ENCODE measurements around the gene HOXC10. TPM values are rescaled to one million over a fixed set of nuclear protein-coding genes. Genes with fewer than 3 reads are reported as not detected.

HOXC10 gene
- total RNA-seq, 1 experiment from 2014 or later: 3.8 TPM

GRCh38 chr12:53981634-53982565 is 3.0 kb upstream of the HOXC10 start:
- no peaks in the 10 kb centered on the region for H3K27me3 ChIP-seq (ENCODE audit: insufficient read depth, low read length)
- H3K4me3 ChIP-seq (replicated peaks in 1 of 2; ENCODE audit: low read depth in 1 of 2, low read length in 2 of 2): no peak overlapping the region
- DNase-seq (ENCODE audit: low read depth, low spot score): no peak
- no TSS peak for BruUV-seq (replicated peaks)
- ChIA-PET RAD21 (ENCODE audit: low non-redundant PET in 1 of 2, low total read pairs in 2 of 2, uncharacterized antibody in 2 of 2, unreplicated experiment in 2 of 2) (no interaction called here), CTCF (no interaction called here), POLR2A (no interaction called here)
- no peaks in the 10 kb centered on the region for H3K9me3 ChIP-seq (ENCODE audit: control insufficient read depth in 1 of 2, insufficient read depth in 1 of 2, low read depth in 1 of 2, low read length in 2 of 2)
- no peak for ATAC-seq
- no peak overlapping the region for H2AFZ ChIP-seq (ENCODE audit: low read depth, low read length, poor library complexity, severe bottlenecking)
- H3K4me2 ChIP-seq (ENCODE audit: low read length): no peak overlapping the region
- TF ChIP-seq CTCF (IDR thresholded peaks at IDR 0.05 in 2 of 3, conservative IDR thresholded peaks at IDR 0.05 in 1 of 3; ENCODE audit: borderline replicate concordance in 1 of 3, insufficient read depth in 1 of 3, low read depth in 2 of 3, low read length in 2 of 3) (no peak), JUND (IDR thresholded peaks at IDR 0.05) (no peak), POLR2A (IDR thresholded peaks at IDR 0.05; ENCODE audit: borderline replicate concordance, extremely low read depth, insufficient read depth, insufficient read length) (no peak), EZH2 (IDR thresholded peaks at IDR 0.05) (no peak), CEBPB (IDR thresholded peaks at IDR 0.05; ENCODE audit: low read depth) (no peak), FOSL1 (IDR thresholded peaks at IDR 0.05; ENCODE audit: low read depth) (no peak), TCF7L2 (IDR thresholded peaks at IDR 0.05; ENCODE audit: borderline replicate concordance, extremely low read depth, insufficient read depth, insufficient read length) (no peak), ZFX (IDR thresholded peaks at IDR 0.05) (no peak), REST (IDR thresholded peaks at IDR 0.05; ENCODE audit: low read depth) (no peak), SIN3A (IDR thresholded peaks at IDR 0.05; ENCODE audit: low read depth) (no peak)
- H3K4me1 ChIP-seq (ENCODE audit: control insufficient read depth in 1 of 2, insufficient read depth in 2 of 2, low read length in 2 of 2): peaks cover 0 to 6% of the 10 kb centered on the region in 2 experiments; a peak in 2 of 4 replicates
- H3K9ac ChIP-seq (ENCODE audit: low read length): no peak overlapping the region
- H3K9me2 ChIP-seq (ENCODE audit: insufficient read depth): no peaks in the 10 kb centered on the region
- H3K79me2 ChIP-seq (ENCODE audit: insufficient read depth, low read length): no peaks in the 10 kb centered on the region
- intact Hi-C loops (cut with micrococcal nuclease): no loop called here
- H4K20me1 ChIP-seq (ENCODE audit: insufficient read depth): no peaks in the 10 kb centered on the region
- no peaks in the 10 kb centered on the region for H3K36me3 ChIP-seq (ENCODE audit: control insufficient read depth in 1 of 2, insufficient read depth in 2 of 2, low read length in 2 of 2)
- no peak overlapping the region for H3K27ac ChIP-seq (ENCODE audit: low read depth, low read length)
